Ecto neural progenitor cell (in vitro differentiated cells): ENCODE data around the gene CTAG1B.
A peak's percentile ranks its signal among the peaks of the same experiment; 100 is the strongest.
"Not testable (repeated sequence)": the region's sequence is repeated elsewhere in the genome, so short reads cannot be mapped to it uniquely, and the experiment has no call there.

ENCODE experiments used
- DNase-seq: peaks from one replicate; pipeline ENCODE4 v3.0.0-alpha.2; 2018; ENCODE audit warnings: low spot score

The CTAG1B gene

GRCh38 chrX:154620767-154621414, 1.8 kb upstream of the CTAG1B start:
- not testable (repeated sequence) for DNase-seq

- not testable (repeated sequence) for DNase-seq
Measured at GRCh38 chrX:154613586-154613985, 5.5 kb downstream of the CTAG1B start.

GRCh38 chrX:154611146-154611545, 7.9 kb downstream of the CTAG1B start:
- not testable (repeated sequence) for DNase-seq

- not testable (repeated sequence) for DNase-seq
Measured at GRCh38 chrX:154608823-154609222, 10.3 kb downstream of the CTAG1B start.

- not testable (repeated sequence) for DNase-seq
Measured at GRCh38 chrX:154607976-154608375, 11.1 kb downstream of the CTAG1B start.

- no peak for DNase-seq
Measured at GRCh38 chrX:154607370-154607769, 11.7 kb downstream of the CTAG1B start.

- DNase-seq, result no peak
Measured at GRCh38 chrX:154605566-154605965, 13.5 kb downstream of the CTAG1B start.

- DNase-seq, result no peak
Measured at GRCh38 chrX:154603438-154604430, 15.3 kb downstream of the CTAG1B start.

- no peak for DNase-seq
Measured at GRCh38 chrX:154602766-154603437, 16.2 kb downstream of the CTAG1B start.

GRCh38 chrX:154602226-154602625, 16.9 kb downstream of the CTAG1B start:
- DNase-seq, result no peak

- no peak for DNase-seq
Measured at GRCh38 chrX:154600759-154601374, 18.2 kb downstream of the CTAG1B start.

- DNase-seq, result no peak
Measured at GRCh38 chrX:154599531-154599930, 19.6 kb downstream of the CTAG1B start.

GRCh38 chrX:154598656-154599055, 20.4 kb downstream of the CTAG1B start:
- DNase-seq, result no peak

- DNase-seq, result no peak
Measured at GRCh38 chrX:154597221-154597620, 21.9 kb downstream of the CTAG1B start.

- peak; percentile 63 for DNase-seq
Measured at GRCh38 chrX:154596290-154596929, 22.7 kb downstream of the CTAG1B start.

GRCh38 chrX:154595559-154596249, 23.4 kb downstream of the CTAG1B start:
- no peak for DNase-seq

- DNase-seq, result no peak
Measured at GRCh38 chrX:154594491-154594890, 24.6 kb downstream of the CTAG1B start.

GRCh38 chrX:154593201-154593600, 25.9 kb downstream of the CTAG1B start:
- DNase-seq, result no peak

- DNase-seq, result no peak
Measured at GRCh38 chrX:154592505-154592904, 26.6 kb downstream of the CTAG1B start.

GRCh38 chrX:154590415-154590814, 28.7 kb downstream of the CTAG1B start:
- not testable (repeated sequence) for DNase-seq
